GM18909 (cell line): ENCODE measurements around the gene TUBAL3.
"Not testable (repeated sequence)": the region's sequence is repeated elsewhere in the genome, so short reads cannot be mapped to it uniquely, and the experiment has no call there.

Experiments
- ATAC-seq: cut with Tn5 transposase; IDR thresholded peaks from one replicate; pipeline ENCODE4 v1.9.1; 2021; ENCODE audit warnings: mild to moderate bottlenecking; ENCODE audit not compliant: unreplicated experiment, poor library complexity

Gene TUBAL3

DNA sequence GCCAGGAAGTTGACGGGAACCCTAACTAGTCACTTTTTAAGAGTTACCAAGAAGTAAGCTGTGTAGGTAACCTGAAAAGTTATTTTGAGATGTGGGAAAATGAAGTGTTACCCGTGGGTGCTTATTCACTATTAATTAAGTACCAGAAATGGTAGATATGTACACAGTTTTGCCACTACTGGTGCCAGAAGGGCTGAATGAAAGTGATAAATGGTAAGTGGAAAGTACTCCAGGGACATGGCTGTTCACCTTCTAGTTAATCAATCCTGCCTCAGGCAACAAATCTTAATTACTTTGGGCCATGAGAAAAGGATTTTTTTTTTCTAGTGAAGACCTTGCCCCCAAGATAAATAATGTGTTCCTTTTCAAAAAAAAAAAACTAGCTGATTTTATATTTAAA, 23.5 kb upstream of the TUBAL3 start:
- no peak for ATAC-seq

GRCh38 chr10:5424751-5425150, 20.1 kb upstream of the TUBAL3 start:
- no peak for ATAC-seq

DNA sequence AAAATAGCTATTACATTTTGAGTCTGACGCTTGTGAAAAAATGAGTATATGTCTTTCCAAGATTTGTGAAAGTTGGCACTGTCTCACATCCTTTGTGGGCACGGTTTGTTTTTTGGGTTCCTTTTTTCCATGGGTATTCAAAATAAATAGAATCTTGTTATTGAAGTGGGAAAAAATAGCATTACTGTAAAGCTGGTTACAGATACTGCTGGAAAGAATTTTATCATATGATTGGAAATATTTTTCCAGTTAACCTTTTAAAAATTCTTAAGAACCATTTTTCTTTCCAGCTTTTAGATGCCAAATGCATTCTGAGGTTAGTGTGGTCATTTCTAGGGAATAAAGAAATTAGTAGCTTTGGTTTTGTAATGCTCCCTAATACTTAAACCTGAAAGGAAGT, 19.1 kb upstream of the TUBAL3 start:
- no peak for ATAC-seq

- no peak for ATAC-seq
Measured at GRCh38 chr10:5419466-5420094, 15.0 kb upstream of the TUBAL3 start.

- ATAC-seq: no peak
Measured at GRCh38 chr10:5418584-5418983, 14.0 kb upstream of the TUBAL3 start.

- ATAC-seq: no peak
Measured at GRCh38 chr10:5416981-5417380, 12.4 kb upstream of the TUBAL3 start.

DNA sequence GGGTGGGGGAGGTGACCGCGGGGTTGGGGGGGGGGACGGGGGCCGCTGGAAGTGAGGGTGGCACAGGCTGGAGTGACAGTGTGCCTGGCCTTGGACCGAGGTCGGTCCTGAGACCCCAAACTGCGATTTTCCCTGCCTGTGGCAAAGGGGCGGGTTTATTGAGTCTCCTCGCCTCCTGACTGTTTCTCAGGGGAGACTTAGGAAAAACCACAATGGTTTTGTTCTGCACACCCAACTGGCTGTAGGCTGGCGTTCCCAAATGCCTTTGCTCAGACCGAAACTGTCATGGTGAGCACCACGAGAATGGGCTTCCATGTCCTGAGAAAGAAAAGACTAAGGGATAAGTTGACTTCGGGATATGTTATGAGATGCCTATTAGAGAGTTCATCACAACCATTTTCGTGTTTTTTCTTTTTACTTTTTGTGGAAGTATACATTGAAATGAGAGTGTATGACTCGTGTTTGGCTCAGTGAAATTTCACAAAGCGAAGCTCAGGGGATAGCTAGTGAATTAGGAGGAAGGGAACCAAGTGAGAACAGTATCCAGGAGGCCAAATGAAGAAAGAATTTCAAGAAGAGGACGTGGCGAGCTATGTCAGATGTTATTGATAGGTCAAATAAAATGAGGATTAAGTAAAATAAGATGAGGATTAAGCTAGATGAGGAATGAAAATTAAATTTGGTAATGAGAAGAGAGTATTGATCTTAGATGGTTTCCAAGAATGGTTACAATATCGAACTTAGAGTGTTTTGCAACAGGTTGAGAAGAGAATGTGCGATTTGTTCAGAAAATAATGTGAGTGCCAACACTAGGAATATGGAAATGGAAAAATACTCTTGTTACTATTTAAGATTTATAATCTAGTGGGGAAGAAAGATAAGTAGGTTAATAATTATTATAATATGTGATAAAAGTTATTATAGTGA, 8.6 kb upstream of the TUBAL3 start:
- no peak for ATAC-seq

- peak; percentile 99 for ATAC-seq
Measured at GRCh38 chr10:5412277-5412941, 7.8 kb upstream of the TUBAL3 start, which contains the start of gene NET1. Gene NET1, plus strand, starts transcription at chr10:5412557. Its CDS starts 136 bp downstream, at chr10:5412693.

- ATAC-seq: no peak
Measured at GRCh38 chr10:5411941-5412276, 7.3 kb upstream of the TUBAL3 start.

DNA sequence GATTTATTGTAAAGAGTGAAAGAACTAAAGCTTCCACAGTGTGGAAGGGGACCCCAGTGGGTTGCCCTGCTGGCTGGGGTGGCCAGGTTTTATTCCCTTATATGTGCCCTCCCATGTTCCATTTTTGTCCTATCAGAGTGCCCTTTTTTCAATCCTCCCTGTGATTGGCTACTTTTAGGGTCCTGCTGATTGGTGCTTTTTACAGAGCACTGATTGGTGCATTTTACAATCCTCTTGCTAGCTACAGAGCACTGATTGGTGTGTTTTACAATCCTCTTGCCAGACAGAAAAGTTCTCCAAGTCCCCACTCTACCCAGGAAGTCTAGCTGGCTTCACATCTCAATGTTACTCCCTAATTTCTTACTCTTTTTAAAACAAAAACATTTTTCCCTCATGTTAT, 6.2 kb upstream of the TUBAL3 start:
- ATAC-seq: not testable (repeated sequence)

- ATAC-seq: no peak
Measured at GRCh38 chr10:5406918-5407317, 2.3 kb upstream of the TUBAL3 start.

DNA sequence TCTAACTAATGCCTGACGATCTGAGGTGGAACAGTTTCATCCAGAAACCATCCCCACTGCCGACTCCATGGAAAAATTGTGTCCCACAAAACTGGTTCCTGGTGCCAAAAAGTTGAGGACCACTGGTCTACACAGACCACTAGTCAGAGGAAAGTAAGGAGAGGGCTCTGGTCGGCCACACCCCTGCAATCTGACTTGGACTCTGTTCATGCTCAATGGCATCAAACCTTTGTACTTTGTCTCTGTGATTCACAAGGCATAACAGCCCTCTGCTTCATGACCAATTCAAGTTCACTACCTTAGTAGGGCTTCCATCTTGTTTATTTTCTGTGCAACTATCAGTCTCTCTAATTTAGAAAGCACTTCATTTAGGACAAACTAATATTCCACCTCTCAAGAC, 1.8 kb downstream of the TUBAL3 start:
- ATAC-seq: no peak

DNA sequence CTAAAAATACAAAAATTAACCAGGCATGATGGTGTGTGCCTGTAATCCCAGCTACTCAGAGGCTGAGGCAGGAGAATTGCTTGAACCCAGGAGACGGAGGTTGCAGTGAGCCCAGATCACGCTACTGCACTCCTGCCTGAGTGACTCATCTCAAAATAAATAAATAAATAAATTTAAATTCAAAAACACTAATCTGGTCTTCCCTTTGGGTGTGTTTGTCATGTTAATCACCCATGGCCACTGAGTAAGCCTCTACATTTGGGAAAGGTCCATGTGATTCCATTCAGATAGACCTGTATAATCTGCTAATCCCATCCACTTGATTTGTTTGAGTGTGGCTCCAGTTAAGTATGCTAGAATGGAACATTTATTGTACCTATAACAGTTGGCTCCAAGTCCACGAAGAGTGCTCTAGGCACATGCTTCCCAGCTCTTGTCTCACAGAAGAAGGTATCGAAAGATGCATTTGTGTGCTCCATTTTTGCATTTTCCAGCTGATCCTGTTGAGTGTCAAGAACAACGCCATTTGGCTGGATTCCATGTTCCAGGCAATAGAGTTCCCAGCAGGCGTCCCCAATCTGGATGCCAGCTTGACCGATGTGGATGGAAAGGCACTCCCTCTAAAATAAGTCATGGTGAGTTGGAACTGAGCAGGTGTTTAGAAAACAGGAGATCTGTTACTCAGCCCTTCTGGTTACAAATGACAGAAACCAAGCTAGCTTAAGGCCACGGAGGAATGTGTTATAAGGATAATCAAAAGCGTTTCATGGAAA, 4.0 kb downstream of the TUBAL3 start:
- ATAC-seq: no peak

DNA sequence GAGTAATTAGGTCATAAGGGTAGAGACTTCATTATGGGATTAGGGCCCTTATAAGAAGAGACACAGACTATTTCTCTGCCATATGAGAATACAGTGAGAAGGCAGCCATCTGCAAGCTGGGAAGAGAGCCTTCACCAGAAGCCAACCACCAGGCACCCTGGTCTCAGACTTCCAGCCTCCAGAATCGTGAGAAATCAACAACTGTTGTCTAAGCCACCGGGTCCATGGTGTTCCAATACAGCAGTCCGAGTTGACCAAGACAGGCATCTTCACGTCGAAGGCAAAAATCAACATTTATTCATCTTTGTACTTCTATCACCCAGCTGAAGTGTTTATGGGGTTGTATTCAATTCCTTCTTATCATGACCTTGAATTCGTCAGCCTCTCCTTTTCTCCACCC, 5.3 kb downstream of the TUBAL3 start:
- ATAC-seq: no peak

GRCh38 chr10:5396556-5397300, 7.9 kb downstream of the TUBAL3 start:
- ATAC-seq: no peak

GRCh38 chr10:5395168-5395567, 9.5 kb downstream of the TUBAL3 start:
- no peak for ATAC-seq

GRCh38 chr10:5393529-5393928, 11.1 kb downstream of the TUBAL3 start:
- ATAC-seq: no peak

GRCh38 chr10:5391790-5392189, 12.8 kb downstream of the TUBAL3 start:
- ATAC-seq: no peak

GRCh38 chr10:5390607-5391205, 13.9 kb downstream of the TUBAL3 start:
- no peak for ATAC-seq
